Measurements from ENCODE around the gene ARL5A.
"Not testable (repeated sequence)": the region's sequence is repeated elsewhere in the genome, so short reads cannot be mapped to it uniquely, and the experiment has no call there.

Gene ARL5A

GRCh38 chr2:151794422-151794821 lies 33.8 kb downstream of the ARL5A start:
- not testable (repeated sequence) for DNase-seq

- DNase-seq: no peak
Measured at GRCh38 chr2:151793123-151793522, 35.1 kb downstream of the ARL5A start.

- no peak for DNase-seq
Measured at GRCh38 chr2:151792589-151792988, 35.6 kb downstream of the ARL5A start.

GRCh38 chr2:151791545-151791944 lies 36.7 kb downstream of the ARL5A start:
- DNase-seq: no peak

- DNase-seq: no peak
Measured at GRCh38 chr2:151790689-151791088, 37.5 kb downstream of the ARL5A start.

- no peak for DNase-seq
Measured at GRCh38 chr2:151789055-151789834, 39.0 kb downstream of the ARL5A start.

- no peak for DNase-seq
Measured at GRCh38 chr2:151786483-151786882, 41.7 kb downstream of the ARL5A start.

- no peak for DNase-seq
Measured at GRCh38 chr2:151786077-151786476, 42.1 kb downstream of the ARL5A start.

GRCh38 chr2:151783133-151783520 lies 45.1 kb downstream of the ARL5A start:
- DNase-seq: no peak

GRCh38 chr2:151782378-151783132 lies 45.7 kb downstream of the ARL5A start:
- no peak for DNase-seq

GRCh38 chr2:151781642-151782041 lies 46.6 kb downstream of the ARL5A start:
- DNase-seq: no peak

- no peak for DNase-seq
Measured at GRCh38 chr2:151780938-151781337, 47.3 kb downstream of the ARL5A start.

GRCh38 chr2:151777935-151778334 lies 50.3 kb downstream of the ARL5A start:
- DNase-seq: no peak

GRCh38 chr2:151777487-151777886 lies 50.7 kb downstream of the ARL5A start:
- no peak for DNase-seq

GRCh38 chr2:151776367-151776766 lies 51.9 kb downstream of the ARL5A start:
- no peak for DNase-seq

- no peak for DNase-seq
Measured at GRCh38 chr2:151775057-151775740, 53.0 kb downstream of the ARL5A start.

GRCh38 chr2:151774506-151774905 lies 53.7 kb downstream of the ARL5A start:
- no peak for DNase-seq

- DNase-seq: no peak
Measured at GRCh38 chr2:151771599-151772358, 56.4 kb downstream of the ARL5A start.

- no peak for DNase-seq
Measured at GRCh38 chr2:151770995-151771394, 57.2 kb downstream of the ARL5A start.

GRCh38 chr2:151769606-151770005 lies 58.6 kb downstream of the ARL5A start:
- DNase-seq: no peak

GRCh38 chr2:151767536-151767935 lies 60.7 kb downstream of the ARL5A start:
- no peak for DNase-seq

- DNase-seq: no peak
Measured at GRCh38 chr2:151766437-151767153, 61.6 kb downstream of the ARL5A start.
